PFSK-1 (cell line): ENCODE measurements around the gene SRGN.

Experiments
- FOXP2 ChIP-seq: optimal IDR thresholded peaks from 2 replicates; pipeline ENCODE3; 2011; ENCODE audit warnings: borderline replicate concordance, control low read depth, inconsistent platforms; ENCODE audit not compliant: insufficient read depth; ENCODE audit errors: extremely low read length, extremely low read depth
- POLR2AphosphoS5 ChIP-seq: IDR thresholded peaks from 2 replicates; pipeline ENCODE4 v1.6.1; 2012; ENCODE audit warnings: low read depth, mild to moderate bottlenecking, control low read depth, low read length, moderate library complexity
- SIN3A ChIP-seq: IDR thresholded peaks from 2 replicates; pipeline ENCODE4 v1.6.1; 2012; ENCODE audit warnings: mild to moderate bottlenecking, low read length, moderate library complexity, borderline replicate concordance; ENCODE audit not compliant: insufficient read depth
- TAF1 ChIP-seq: IDR thresholded peaks from 2 replicates; pipeline ENCODE4 v1.6.1; 2012; ENCODE audit warnings: low read length, control low read depth, borderline replicate concordance; ENCODE audit not compliant: insufficient read depth
- TF ChIP-seq, protein P1 (sequence below), 2 experiments: IDR thresholded peaks; 2 replicates each; pipeline versions ENCODE4 v1.6.1 to v1.8.0; 2011 to 2012; ENCODE audit warnings: low read depth in 2 of 2, low read length in 2 of 2, control low read depth in 1 of 2, inconsistent platforms in 1 of 2, mild to moderate bottlenecking in 1 of 2, moderate library complexity in 1 of 2; ENCODE audit not compliant: insufficient read depth in 1 of 2

The SRGN gene

DNA sequence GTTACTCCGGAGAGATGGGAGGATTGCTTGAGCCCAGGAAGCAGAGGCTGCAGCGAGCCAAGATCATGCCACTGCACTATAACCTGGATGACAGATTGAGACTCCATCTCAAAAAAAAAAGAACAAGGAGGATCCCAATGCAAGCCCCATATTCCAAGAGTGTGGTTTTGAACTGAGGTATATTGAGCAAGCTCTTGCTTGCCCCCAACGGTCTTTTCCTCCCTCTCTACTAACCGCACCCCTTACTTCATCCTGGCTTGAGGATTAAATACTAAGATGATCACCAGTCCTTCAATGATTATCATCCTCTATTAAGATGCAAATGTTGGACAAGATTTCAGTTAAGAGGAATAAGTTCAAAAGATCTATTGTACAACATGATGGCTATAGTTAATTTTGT, 12.5 kb upstream of the SRGN start:
- no peak for TF ChIP-seq SIN3A
- no peak for TF ChIP-seq FOXP2

DNA sequence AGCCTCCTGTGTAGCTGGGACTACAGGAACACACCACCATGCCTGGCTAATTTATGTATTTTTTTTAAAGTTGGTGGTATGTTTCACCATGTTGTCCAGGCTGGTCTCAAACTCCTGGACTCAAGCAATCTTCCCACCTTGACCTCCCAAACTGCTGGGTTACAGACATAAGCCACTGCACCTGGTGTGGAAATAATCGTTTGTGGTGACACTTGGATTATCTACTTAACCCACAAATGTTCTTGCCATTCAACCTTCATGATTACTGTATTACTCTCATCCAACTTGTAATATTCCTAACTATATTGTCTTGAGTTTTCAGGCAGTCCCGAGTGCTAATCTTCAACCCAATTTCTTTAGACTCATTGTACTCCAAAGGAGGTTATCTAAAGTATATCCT, 9.6 kb upstream of the SRGN start:
- TF ChIP-seq POLR2AphosphoS5, result no peak
- no peak for TF ChIP-seq SIN3A
- no peak for TF ChIP-seq FOXP2
- no peak for TF ChIP-seq TAF1
- TF ChIP-seq, protein P1, sequence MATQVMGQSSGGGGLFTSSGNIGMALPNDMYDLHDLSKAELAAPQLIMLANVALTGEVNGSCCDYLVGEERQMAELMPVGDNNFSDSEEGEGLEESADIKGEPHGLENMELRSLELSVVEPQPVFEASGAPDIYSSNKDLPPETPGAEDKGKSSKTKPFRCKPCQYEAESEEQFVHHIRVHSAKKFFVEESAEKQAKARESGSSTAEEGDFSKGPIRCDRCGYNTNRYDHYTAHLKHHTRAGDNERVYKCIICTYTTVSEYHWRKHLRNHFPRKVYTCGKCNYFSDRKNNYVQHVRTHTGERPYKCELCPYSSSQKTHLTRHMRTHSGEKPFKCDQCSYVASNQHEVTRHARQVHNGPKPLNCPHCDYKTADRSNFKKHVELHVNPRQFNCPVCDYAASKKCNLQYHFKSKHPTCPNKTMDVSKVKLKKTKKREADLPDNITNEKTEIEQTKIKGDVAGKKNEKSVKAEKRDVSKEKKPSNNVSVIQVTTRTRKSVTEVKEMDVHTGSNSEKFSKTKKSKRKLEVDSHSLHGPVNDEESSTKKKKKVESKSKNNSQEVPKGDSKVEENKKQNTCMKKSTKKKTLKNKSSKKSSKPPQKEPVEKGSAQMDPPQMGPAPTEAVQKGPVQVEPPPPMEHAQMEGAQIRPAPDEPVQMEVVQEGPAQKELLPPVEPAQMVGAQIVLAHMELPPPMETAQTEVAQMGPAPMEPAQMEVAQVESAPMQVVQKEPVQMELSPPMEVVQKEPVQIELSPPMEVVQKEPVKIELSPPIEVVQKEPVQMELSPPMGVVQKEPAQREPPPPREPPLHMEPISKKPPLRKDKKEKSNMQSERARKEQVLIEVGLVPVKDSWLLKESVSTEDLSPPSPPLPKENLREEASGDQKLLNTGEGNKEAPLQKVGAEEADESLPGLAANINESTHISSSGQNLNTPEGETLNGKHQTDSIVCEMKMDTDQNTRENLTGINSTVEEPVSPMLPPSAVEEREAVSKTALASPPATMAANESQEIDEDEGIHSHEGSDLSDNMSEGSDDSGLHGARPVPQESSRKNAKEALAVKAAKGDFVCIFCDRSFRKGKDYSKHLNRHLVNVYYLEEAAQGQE (IDR thresholded peaks at IDR 0.05; ENCODE audit: insufficient read depth in 1 of 2, low read depth in 2 of 2, low read length in 2 of 2), result no peak

DNA sequence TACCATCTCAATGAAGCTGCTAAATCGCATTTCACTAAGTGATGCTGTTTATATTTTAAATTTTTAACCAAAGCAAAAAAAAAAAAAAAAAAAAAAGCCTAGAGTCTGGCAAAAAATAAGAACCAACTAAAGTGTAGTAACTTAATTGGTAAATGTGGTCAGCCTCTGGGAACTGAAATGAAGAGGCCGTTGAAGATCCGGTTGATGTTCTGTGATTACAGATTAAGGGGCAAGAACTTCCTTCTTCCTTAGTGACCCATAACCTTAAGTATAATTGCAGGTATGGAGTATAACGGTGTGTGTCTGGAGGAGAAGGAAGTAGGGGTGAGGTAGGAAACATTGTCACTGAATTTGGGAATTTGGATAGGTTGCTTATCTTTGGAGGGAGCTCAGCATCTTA, 7.7 kb upstream of the SRGN start:
- TF ChIP-seq FOXP2 (no peak), SIN3A (no peak), POLR2AphosphoS5 (no peak), TAF1 (no peak)
- TF ChIP-seq, protein P1 (IDR thresholded peaks at IDR 0.05; ENCODE audit: insufficient read depth in 1 of 2, low read depth in 2 of 2, low read length in 2 of 2), result no peak

DNA sequence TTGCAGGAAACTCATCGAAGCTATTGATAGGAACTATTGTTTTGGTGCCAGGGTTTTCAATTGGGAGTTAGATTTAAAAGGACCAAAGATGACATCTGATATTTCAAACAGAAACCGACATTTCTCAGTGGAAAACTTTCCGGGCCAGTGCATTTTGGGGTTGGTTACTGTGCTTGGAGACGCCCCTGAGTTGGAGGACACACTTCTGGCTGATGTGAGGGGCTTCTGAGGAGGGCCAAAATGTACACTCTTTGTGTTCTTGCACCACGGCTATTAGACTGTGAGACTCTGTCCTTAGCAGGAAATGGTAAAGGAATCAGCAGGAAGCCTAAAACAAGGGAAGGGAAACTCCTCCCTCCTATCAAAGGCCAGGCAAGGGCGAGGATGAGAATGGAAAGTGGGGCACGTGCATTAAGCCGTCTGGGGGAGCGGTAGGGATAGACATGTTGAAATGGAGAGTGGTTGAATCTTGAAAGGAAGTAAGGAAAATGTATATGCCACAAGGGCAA, 1.8 kb upstream of the SRGN start:
- TF ChIP-seq POLR2AphosphoS5 (peak; percentile 77), SIN3A (no peak), FOXP2 (no peak), TAF1 (peak; percentile 62; the same call in 1 of the 2 replicates)
- TF ChIP-seq, protein P1 (IDR thresholded peaks at IDR 0.05; ENCODE audit: insufficient read depth in 1 of 2, low read depth in 2 of 2, low read length in 2 of 2), result no peak

DNA sequence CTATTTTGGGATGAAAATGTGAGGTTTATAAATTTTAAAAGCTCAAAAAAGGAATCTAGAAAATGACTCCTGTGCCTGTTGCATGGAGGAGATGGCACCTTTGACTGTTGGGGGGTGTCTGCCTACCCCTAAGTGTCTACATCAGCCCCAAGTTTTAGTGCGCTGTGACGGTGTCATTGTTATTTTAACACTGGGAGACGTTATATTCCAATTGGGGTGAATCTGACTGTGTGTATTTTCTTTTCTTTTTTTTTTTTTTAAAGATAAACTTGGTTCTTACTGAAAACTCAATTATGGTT, 517 bp downstream of the SRGN start:
- no peak for TF ChIP-seq SIN3A
- TF ChIP-seq, protein P1 (IDR thresholded peaks at IDR 0.05; ENCODE audit: insufficient read depth in 1 of 2, low read depth in 2 of 2, low read length in 2 of 2), result no peak
- TF ChIP-seq TAF1, result no peak
- TF ChIP-seq POLR2AphosphoS5, result no peak
- no peak for TF ChIP-seq FOXP2
